ENCODE data around the gene ARHGEF39.

DNA sequence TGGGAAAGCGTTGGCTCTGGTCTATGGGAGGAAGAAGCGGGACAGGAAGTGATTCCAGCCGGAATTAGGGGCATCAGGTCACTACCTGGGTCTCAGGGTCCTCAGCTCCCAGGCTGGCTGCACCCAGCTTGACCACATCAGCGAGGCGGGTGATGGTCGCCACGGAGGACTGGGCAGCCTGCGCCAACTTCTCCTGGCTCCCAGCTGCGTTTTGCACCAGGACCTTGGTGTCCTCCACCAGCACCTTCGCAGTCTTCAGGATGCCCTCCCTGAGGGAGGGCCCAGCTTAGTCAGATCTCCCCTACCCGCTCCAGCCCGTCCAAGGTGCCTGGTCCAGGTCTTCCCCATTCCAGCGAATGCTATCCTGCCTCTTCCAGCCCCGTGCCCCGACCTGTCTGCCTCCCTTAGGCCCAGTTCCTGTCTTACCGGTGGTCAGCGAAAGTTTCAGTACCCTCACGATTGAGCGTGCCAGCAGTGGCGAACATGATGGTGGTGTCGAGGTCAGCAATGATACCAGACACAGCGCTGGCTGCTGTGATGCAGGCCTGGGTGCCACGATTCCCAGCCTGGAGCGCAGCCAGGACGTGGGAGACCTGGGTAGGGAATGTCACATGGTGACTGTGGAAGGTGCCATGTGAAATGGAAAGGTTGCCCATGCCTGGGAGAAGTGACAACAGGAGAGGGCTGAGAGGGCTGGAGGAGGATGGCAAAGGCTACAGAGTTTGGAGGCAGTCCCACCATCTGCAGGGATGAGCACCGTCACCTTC lies 39.1 kb upstream of the ARHGEF39 start:
- TF ChIP-seq, protein P1, sequence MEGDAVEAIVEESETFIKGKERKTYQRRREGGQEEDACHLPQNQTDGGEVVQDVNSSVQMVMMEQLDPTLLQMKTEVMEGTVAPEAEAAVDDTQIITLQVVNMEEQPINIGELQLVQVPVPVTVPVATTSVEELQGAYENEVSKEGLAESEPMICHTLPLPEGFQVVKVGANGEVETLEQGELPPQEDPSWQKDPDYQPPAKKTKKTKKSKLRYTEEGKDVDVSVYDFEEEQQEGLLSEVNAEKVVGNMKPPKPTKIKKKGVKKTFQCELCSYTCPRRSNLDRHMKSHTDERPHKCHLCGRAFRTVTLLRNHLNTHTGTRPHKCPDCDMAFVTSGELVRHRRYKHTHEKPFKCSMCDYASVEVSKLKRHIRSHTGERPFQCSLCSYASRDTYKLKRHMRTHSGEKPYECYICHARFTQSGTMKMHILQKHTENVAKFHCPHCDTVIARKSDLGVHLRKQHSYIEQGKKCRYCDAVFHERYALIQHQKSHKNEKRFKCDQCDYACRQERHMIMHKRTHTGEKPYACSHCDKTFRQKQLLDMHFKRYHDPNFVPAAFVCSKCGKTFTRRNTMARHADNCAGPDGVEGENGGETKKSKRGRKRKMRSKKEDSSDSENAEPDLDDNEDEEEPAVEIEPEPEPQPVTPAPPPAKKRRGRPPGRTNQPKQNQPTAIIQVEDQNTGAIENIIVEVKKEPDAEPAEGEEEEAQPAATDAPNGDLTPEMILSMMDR (conservative IDR thresholded peaks at IDR 0.05), result no peak
- TF ChIP-seq ZFX (IDR thresholded peaks at IDR 0.05), result no peak
